Stimulated activated CD8-positive, alpha-beta memory T cell treated with anti-CD3 and anti-CD28 coated beads, Interleukin-15, amount 100 ng/mL, for 24 hours (primary cell): ENCODE data around the gene MGAT4A.
"Not testable (repeated sequence)": the region's sequence is repeated elsewhere in the genome, so short reads cannot be mapped to it uniquely, and the experiment has no call there.

Source experiments
- DNase-seq: peaks from one replicate; pipeline ENCODE4 v3.0.0-alpha.2; 2020; ENCODE audit warnings: low read depth

MGAT4A gene

DNA sequence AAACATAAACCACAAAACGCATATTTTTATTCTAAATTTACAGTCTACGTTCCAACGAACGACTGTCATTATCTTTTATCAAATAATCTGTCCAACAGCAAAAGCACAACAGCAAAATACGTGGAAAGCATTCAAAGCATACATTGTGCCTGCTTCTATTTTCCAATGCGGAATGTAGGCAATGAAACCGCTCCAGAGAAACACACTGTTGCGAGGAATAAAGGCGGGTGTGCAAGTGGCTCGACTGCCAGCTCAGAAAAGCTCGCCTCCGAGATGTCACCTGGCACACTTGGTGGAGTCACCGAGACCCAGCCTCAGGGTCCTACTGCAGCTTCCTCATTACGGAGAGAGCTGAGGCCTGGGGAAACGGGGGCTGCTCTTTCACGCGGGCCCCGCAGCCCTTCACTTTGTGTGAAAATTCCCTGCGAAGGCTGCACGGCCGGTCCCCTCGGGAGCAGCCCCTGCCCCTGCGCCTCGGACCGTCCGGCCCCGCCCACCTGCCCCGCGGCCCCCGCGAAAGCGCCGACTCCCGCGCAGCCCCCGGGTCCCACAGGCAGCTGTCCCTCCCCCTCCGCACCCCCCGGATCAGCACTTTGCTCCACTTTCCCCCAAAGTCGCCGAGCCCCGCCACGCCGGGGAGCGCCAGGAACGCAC, 752 bp downstream of the MGAT4A start:
- DNase-seq = no peak

DNA sequence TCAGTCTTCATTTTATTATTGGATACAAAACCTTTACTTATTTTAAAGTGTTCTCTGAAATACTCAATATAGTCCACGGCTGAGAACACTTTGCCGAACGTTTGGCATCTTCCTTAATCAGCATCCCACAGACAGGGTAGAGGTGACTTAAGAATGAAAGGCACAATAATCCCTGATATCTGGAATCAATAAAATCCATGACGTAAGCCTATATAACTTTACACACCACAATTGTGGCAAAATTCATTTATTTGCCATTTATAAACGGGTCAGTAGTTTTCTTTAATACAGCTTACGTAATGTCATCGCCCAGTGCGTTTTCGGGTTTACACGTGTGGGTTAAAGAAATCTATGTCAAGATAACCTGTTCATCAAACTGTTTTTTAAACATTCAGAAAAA, 1.3 kb downstream of the MGAT4A start:
- no peak for DNase-seq

DNA sequence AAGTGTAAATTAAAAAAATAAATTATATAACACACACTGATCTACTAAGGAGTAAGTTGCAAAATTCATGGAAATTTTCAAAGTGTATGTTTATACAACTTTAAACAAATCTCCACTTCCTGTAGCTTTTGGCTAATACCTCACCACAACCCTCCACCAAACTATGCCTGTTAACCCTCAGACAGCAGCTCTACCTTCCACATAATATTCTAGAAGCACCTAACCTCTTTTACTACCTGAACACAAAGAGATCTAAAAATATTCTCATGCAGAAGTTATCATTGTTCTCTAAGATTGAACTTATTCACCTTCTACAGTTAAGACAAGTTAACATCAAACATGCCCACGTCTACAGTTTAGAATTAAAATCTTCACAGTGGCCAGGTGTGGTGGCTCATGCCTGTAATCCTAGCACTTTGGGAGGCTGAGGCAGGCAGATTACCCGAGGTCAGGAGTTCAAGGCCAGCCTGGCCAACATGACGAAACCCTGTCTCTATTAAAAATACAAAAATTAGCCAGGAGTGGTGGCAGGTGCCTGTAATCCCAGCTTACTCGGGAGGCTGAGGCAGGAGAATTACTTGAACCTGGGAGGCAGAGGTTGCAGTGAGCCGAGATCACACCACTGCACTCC, 2.7 kb downstream of the MGAT4A start:
- DNase-seq = not testable (repeated sequence)

DNA sequence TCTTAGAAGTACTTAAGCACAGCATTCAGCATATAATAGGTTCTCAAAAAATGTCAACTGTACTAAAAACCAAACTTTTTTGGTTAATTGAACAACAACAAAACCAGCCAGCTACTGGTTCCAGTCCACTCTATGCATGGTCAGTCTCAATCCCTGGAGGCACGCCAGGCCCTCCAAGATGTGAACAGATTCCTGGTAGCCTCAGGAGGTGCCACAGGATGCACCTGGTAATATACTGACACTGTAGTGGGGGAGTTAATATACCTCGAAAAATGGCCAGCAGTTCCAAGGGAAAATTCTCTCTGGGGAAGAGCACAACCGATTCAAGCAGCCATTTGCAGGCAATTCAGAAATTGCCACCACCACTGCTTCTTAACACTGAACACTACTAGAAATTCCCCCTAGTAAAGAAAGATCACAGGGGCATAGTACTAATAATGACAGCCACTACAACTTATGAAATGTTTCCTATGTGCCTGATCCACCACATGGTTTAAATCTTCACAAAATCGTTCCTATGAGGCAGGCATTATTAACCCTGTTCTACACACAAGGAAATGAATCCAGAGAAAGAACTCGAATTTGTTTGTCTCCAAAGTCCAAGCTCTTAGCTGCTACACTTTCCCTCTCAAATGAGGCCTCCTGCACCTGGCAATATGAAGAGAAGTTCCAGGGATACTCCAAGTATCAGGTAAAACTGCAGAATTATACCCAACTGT, 3.4 kb downstream of the MGAT4A start:
- DNase-seq = no peak

DNA sequence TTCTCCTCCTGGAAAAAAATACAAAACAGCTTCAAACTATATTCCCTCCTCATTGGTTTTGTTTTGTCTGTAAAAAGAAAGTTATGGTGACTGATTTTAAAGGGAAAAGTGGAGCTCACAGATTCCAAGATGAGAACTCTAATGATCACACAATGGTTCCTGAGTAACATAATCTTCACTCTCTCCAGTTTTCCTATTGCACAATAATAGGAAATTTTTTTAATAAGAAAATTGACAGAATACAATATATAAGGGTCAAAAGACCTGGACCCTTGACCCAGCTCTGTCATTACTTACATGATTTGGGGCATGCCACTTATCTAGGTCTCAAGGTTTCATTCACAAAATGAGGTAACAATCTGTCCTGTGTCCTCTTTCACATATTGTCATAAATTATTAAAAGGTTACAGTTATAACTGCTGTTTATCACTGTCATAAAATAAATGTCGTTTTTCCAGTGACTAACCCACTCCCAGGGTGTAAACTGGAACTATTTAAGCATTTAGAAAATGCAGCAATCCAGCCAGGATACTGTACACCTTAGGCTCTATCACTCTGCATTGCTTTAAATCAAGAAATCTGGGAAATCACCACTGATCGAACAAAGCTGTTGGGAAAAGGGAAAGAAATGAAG, 4.1 kb downstream of the MGAT4A start:
- no peak for DNase-seq

DNA sequence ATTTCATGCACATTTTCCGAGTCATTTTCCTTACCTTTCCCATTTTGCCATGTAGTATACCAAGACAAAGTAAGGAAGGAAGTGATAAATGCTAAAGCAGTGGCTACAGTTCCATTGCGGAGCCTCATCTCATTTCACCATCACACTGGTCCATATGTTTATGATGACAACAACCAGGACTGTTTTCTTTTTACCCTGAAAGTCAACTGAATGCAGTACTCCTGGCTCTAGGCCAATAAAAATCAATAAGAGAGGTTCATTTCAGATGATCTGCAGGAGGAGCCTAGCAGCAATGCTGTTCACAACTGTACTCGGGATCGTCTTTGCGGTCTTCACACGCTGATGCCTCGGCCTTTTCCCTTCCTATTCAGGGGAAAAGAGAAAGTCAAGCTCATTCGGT, 4.7 kb downstream of the MGAT4A start:
- DNase-seq = no peak

DNA sequence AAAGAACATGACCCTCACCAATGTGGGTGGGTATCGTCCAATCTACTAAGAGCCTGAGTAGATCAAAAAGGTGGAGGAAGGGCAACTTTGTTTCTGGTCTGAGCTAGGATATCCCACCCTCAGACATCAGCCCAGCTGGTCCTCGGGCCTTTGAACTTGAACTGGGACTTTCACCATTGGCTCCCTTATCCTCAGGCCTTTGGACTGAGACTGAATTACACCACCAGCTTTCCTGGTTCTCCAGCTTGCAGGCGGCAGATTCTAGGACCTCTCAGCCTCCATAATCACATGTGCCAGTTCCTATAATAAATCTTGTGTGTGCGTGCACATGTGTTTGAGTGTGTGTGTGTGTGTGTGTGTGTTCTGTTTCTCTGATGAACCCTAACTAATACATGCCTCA, 10.6 kb downstream of the MGAT4A start:
- no peak for DNase-seq

DNA sequence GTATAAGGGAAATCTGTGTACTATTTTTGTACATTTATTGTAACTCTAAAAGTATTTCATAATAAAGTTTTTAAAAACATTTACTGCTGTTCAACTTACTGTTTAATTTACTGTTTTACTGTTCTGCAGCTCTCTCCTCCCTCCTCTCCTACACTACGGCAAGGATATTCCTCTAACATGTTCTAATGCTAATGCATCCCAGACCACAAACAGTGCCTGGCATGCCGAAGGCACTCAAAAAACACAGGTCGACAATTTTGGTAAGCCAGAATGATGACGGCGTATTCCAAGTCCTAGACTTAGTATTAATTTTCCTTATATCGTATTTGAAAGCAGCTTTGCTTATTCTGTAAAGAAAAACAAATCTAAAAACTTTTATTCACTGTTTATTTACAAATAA, 13.3 kb downstream of the MGAT4A start:
- no peak for DNase-seq

DNA sequence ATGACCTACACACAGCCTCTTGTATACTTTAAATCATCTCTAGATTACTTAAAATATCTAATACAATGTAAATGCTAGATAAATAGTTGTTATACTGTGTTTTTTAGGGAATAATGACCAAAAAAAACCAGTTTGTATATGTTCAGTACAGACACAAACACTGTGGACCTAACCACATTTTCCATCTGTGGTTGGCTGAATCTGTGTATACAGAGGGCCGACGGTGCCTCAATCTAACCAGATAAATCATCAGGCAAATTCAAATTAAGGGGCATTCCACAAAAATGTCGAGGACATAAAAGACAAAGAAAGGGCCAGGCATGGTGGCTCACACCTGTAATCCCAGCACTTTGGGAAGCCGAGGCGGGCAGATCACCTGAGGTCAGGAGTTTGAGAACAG, 14.1 kb downstream of the MGAT4A start:
- no peak for DNase-seq

DNA sequence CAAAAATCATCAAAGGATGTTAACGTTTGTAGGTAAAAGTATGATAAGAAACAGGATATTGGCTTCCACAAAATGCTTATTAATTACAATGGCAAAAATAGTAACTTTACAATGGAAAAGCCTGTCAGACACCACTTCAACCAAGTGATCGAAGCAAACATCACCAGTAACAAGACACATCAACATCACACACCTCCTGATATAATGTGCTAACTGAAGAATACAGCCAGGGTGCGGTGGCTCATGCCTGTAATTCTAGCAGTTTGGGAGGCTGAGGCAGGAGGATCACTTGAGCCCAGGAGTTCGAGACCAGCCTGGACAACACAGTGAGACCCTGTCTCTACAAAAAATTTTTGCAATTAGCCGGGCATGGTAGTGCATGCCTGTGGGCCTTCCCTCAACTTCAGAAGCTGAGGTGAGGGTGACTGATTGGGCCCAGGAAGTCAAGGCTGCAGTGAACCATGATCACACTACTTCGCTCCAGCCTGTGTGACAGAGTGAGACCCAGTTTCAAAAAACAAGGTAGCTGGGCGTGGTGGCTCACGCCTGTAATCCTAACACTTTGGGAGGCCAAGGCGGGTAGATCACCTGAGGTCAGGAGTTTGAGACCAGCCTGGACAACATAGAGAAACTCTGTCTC, 15.0 kb downstream of the MGAT4A start:
- DNase-seq = no peak

DNA sequence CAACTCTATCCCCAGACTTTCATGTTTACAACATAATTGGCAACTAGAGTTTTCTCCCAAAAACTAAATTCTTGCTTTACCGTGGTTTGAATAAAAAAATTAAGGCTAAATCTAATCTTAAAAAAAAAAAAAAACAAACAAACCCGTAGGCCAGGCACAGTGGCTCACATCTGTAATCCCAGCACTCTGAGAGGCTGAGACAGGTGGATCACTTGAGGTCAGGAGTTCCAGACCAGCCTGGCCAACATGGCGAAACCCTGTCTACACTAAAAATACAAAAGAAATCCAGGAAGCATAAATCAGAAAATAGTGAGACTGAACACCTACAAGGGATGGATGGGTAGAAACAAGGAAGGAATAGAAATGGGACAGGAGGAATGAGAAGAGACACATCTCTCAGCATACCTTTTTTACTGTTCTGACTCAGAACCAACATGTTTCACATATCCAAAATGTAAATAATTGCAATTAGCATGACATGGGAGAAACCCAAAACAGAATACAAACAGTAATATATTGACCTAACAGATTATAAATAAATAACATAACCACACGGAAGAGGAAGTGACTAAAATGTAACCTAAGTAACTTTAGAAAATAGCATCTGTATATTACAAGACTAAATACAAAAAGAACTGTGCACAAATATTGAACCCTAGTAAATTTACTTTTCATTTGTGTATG, 17.5 kb downstream of the MGAT4A start:
- DNase-seq = no peak

DNA sequence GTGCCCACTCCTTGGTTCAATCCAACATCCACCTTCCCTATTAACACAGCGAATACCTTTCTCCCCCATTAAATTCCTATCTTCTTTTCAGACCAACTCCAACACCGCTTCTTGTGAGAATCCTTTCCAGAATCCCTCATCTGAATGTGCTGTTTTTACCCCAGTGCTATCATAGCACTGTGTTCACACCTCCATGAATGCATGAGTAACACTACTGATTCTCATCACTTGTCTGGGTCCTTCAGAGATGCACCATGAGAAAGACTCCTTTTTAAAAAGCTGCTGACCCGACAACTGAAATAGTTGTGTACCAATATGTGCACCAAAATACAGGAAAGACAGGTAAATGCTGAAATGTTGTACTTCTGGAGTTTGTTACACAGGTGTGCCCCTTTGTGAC, 18.8 kb downstream of the MGAT4A start:
- no peak for DNase-seq

DNA sequence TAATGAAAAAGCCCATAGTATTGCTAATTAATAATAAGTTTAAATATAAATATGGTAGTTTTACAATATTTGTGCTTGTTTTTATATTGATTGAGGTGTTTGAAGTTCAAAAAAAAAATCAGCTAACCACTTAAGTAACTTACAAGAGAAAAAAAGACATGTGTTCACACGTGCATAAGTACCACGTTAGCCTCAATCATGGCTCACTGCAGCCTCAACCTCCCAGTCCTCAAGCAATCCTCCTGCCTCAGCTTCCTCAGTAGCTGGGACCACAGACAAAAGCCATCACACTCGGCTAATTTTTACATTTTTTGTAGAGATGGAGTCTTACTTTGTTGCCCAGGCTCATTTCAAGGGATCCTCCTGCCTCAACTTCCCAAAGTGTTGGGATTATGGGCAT, 19.4 kb downstream of the MGAT4A start:
- no peak for DNase-seq

DNA sequence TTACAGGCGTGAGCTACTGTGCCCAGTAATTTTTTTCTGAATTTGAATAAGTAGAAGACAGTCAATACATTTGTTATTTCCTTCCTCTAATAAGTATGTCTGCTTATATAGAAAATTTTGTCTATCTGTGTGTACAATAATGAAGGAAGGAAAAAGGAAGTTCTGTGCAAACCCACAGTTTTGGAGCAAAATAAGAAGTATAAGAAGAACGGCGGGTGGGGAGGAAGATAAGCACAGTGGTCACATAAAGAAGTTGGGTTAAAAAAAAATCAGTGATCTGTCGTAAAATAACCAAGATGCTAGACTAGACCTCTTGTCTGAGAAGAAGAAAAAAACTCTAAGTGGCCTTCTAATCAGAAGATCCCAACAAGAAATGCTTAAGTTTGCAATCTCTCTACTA, 20.2 kb downstream of the MGAT4A start:
- no peak for DNase-seq

DNA sequence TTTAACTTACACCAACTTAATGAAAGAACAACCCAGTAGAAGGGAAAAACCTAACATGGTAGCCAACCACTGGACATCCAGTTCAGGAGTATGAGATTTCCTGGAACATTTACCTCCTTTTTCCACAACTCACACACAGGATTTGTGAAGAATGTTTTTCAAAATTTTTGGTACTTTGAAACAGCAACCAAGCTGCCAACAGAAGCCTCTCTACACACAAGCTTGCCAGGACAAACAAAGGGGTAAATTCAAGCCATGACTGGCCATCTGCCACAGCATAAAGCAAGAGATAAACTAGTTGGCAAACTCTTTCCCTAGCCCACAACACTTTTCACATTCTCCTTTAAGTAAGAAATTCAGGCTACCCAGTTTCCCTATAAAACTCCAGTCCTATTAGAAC, 21.4 kb downstream of the MGAT4A start:
- DNase-seq = no peak

DNA sequence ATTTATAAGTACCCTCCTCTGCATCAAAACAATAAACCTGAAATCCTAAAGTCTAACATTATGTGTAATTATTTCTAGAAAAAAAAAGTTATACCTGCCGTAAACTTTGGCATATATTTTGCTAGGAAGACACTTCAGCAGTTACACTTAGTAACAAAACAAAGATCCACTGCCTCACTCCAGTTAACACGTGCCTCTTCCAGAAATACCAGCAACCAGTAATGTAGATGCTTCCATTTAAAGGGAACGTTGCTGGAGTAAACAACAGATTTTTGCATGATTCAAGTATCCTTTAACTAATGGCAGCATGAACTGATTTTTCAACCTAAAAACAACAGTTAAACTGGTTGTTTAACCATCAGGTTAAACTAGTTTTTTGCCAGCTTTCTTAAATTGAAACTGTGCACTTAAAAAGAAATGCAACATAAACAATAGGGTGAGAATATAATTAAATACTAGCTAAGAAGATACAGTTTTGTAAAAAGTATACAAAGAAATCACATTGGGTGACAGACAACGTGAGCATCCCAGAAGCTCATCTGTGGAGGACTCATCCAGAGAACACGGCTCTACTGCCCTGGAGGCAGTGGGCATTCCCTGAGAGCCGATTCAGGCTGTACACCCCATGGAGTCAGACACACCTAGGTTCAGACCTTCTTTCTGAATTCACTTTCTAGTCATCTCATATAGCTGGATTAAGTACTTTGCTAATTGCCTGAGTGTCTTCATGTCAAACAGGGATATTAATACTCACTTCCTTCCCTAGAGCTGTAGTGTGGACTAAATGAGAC, 22.3 kb downstream of the MGAT4A start:
- DNase-seq = no peak

DNA sequence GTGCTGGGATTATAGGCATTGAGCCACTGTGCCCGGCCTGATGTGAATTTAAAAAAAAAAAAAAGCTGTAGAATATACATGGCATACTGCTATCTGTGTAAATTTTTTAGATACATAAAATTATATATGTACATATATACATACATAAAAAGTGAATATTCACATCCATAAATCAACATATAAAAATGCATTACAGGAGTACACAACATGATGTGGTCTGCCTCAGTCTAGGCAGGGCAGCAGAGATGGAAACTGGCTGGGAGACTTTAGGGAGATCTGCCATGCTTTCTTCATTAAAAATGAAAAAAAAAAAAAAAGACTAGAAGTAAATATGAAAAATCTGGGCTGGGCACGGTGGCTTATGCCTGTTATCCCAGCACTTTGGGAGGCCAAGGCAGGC, 24.3 kb downstream of the MGAT4A start:
- no peak for DNase-seq

DNA sequence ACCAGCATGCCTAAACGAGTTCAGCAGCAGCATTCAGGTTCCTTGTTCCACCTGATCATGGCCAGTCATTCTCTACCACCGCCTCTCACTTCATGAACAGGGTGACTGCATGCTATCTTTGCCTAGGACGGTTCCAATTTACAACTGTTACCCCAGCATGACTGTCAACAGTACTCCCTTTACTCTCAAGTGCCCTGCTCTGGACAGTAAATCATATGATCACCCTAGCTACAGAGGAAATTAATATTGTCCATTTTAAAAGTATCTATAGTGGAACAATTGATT, 25.7 kb downstream of the MGAT4A start:
- DNase-seq = no peak

DNA sequence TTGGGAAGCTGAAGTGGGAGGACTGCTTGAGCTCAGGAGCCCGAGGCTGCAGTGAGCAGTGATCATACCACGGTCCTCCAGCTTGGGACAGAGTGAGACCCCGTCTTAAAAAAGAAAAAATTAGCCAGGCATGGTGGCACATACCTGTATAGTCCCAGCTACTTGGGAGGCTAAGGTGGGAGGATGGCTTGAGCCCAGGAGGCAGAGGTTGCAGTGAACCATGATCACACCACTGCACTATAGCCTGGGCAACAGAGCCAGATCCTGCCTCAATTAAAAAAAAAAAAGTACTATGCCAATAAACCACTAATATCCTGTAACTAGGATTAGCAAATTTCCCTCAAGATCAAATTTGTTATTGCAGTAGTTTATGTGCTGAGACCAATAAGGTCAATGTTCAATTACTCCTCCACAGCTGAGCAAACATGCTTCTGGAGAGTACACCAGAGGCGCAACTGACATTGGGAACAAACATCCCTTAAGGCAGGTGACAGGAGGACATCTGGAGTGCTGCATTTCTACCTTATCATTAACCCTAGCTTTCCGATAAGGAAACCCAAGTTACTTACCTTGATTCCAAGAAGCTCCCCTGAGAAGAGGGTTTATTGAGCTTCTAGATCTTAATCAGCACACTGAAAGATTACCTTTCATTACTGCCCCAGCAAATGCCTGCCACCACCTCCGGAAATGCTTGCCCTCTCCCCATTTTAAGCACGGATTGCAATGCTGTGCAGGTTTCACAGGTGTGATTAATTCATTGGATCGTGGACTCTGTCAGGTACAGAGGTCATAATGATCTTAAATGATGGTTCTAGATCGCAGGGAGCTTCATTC, 26.2 kb downstream of the MGAT4A start:
- DNase-seq = no peak

DNA sequence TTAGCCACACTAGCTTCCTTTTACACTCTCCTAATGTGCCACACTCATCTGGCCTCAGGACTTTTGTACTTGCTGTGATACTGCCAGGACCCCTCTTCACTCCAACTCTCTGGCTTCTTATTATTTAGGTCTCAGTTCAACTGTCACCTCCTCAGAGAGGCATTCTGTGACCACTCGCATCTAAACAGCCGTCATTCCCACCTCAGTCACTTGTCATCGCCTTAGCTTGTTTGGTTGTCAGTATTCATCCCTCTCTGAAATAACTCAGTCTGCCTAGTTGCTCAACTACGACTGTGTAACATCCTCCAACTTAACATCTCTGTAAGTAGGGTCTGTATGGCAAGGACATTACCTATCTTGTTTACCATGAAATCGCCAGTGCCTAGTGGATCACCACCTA, 27.2 kb downstream of the MGAT4A start:
- no peak for DNase-seq
